ENCODE measurements around the gene JCAD. TPM values are rescaled to one million over a fixed set of nuclear protein-coding genes. Genes with fewer than 3 reads are reported as not detected.

The JCAD gene
- total RNA-seq, 1 donor from 2014 or later, result 0.78 TPM

DNA sequence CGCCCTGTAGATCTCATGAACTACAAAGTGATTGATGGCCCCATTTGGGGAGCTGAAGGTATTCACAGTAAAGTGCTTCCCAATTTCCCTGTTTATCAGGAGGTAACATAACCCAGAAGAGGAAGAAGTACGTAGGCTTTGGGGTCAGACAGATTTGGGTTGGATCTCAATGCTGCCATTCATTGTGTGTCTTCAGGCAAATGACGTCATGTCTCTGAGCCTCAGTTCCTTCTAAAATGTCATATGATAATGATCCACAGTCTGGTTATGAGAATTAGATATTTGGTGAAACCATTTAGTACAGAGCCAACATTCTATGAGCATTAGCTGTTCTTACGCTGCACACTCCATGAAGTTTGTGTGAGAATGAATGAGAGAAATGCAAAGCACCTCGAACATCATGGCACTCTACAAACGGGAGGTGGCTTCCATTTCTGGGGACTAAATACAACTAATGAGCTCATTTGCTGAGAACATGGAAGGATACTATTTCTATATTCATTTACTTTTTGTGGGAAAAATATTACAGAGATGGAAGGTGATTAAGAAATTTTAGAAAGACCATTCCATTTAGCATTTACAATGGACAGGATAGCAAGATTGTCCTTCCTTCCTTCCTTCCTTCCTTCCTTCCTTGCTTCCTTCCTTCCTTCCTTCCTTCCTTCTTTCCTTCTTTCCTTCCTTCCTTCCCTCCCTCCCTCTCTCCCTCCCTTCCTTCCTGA is 13.8 kb upstream of the JCAD start:
- intact Hi-C loops (cut with micrococcal nuclease), result no loop called here

DNA sequence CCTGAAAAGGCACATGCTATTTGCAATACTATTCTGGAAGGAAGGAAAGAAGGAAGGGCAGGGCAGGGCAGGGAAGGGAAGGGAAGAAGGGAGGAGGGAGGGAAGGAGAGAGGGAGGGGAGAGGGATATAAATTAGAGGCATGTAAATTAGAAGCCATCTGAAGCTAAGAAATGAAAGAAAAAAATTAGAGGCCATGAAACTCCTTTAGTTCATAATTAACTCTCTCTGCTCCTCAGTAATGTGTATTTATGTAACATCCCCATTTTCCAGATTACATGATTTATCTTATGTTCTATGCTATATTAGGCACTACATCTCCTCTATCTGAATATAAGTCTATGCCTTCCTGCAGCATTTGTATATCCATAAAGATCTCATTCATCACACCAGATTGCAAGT is 12.7 kb upstream of the JCAD start:
- intact Hi-C loops (cut with micrococcal nuclease), result no loop called here

DNA sequence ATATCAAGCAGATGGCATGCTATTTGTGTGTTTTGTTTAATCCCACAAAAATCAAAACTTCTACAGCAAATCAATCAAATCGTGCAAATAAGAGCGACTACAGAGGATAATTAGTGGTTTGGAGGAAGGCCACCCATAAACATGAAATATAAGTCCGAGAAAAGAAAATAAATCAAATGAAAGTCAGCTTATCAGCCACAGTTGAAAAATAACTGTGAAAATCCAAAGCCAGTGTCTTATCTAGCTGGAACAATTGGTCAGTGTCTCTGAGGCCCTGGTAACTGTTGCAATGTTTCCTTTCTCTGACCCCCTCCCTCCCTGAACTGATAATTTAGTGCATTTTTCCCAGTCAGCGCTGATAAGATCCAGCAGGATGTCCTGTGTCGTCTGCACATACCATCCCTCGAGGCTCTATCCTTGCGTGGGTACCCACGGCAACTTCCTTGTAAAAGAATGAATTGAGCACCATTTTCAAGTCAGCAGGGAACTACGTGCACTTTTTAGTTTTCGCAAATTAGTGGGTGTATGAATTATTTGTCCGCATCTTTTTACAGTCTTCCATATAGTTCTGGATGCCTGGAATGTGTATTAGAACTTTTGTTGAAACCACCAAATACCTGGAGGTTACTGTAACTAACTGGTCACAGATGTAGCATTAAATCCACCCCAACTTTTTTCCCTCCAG is 10.8 kb upstream of the JCAD start:
- intact Hi-C loops (cut with micrococcal nuclease), result no loop called here

DNA sequence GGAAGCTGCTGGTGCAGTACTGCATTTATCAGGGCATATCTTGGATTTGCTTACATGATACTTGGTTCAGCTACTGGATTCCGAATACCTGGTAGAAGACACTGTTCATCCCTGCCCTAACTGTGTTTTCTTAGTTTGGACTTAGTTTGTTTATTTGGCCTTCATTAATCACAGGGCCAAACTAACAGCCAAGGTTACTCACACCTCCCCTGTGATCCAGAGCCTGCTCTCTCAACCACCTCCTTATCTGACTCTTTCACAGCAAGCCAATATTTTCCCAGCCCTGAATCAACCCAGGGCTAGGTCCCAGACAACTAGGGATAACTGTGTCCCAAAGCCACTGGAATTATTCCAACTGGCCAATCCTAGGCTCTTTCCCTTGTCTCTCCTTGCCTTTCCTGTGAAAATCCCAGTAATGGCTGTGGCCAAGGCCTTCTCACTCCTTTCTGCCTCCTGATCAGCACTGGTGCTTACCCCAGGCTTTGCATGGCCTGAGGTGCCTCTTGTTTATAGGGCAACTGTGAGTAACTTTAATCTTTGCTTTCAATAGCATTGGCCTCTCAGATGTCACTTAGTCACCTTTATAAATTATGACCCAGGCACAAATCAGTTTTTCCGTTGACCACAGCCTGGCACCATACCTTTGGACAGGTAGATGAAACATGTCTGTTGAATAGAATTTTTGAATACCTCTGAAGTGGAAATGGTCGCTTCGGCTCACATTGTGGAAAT is 9.3 kb upstream of the JCAD start:
- intact Hi-C loops (cut with micrococcal nuclease), result no loop called here

DNA sequence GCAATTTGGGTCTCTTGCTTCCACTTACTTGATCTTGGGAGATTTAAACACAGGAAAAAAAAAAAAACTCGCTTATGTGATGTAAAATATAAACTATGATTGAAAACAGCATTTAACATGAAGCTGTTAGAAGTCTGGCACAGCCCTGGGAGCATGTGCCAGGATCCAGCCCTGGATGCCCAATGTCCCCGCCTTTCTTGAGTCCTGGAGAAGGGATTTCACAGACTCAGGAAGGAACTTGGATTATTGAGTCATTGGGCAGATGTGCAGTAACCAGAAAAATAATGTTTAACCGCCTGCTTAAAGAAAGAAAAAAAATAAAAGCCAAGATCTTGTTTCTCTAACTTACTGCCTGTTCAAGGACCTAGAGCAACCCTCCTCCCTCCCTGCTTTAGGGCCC is 3.7 kb upstream of the JCAD start:
- intact Hi-C loops (cut with micrococcal nuclease), result no loop called here

DNA sequence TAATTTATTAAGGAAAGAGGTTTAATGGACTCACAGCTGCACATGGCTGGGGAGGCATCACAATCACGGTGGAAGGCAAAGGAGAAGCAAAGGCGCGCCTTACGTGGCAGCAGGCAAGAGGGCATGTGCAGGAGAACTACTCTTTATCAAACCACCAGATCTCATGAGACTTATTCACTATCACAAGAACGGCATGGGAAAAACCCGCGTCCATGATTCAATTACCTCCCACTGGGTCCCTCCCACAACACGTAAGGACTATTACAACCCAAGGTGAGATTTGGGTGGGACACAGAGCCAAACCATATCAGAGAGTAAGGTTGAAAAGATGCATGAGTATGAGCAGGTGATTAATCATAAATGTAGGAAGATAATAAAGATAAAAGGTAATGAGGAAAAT is 3.2 kb upstream of the JCAD start:
- intact Hi-C loops (cut with micrococcal nuclease), result no loop called here

DNA sequence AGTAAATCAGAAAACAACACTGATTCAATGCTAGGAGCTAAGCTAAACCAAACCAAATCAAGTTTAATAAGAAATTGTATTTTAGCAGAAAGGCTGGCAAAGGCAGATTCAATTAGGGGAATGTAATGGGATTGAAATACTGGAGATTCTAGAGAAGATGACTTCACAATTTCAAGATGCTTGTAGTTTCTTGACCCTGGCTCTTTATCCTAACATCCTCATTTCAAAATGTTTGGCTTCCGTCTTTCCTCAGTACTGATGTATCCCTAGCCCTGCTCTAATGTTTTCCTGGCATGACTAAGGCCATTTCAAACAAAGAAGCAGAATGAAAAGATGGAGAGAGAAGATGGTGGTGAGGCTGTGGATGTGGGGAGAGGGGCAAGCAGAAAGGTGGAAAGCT is 2.7 kb upstream of the JCAD start:
- intact Hi-C loops (cut with micrococcal nuclease), result no loop called here

DNA sequence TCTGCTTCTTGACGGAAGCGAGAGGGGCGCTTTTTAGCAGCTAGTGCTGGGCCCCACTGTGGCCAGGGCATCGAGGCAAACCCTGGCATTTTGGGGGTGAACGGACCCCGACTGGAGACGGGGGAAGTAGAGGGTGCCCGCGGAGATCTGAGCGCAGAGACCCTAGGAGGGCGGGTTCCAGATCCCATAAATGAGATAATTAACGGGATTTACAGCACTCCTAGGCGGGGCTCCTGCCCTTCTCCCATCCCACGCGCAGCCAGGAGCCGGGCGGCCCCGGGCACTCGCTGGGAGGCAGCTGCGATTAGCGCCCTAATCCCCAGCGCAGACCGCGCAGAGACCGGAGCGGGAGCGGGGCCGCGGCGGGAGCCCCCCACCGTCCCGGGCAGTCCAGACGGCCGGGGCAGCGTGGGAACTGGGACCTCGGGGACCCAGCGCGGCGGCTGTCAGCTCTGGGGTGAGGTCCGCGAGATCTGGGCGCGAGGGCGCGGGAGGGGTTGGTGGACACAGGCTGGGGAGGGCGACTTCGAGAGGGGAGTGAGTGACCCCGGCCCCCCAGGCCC is 735 bp downstream of the JCAD start:
- intact Hi-C loops (cut with micrococcal nuclease), result loop anchor here (1.0 kb wide), 1 partner anchor 31 kb away; no protein-coding TSS in a partner anchor

DNA sequence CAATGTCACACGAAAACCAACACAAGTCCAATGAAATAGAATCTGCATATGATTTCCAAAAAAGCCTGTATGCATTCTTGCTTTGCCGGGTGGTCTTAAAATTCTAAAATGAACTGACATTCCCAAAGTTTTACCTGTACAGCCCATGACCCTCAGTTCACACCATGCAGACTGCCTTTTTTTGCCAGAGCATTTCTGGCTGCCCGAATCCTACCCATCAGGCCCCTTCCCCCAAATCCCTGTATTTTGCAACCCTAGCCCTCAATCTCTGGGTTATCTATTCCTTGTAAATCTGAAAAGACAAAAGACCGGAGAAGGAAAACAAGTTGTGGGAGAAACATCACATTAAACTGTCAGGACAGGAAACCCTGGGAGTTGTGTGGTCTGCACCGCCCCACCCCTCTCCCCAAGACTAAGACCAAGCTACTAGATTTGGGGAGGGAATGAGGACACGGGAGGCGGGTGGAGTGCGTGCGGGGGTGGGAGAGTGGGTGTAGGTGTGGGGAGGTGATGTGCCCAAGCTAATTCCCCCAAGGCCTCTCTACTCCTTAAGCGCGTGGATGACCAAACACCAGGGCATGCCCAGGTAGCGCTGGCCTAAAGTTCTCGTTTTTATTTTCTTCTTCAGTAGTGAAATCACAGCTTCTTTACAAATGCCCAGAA is 1.4 kb downstream of the JCAD start:
- intact Hi-C loops (cut with micrococcal nuclease), result loop anchor here (1.0 kb wide), 1 partner anchor 9 kb away; no protein-coding TSS in a partner anchor

DNA sequence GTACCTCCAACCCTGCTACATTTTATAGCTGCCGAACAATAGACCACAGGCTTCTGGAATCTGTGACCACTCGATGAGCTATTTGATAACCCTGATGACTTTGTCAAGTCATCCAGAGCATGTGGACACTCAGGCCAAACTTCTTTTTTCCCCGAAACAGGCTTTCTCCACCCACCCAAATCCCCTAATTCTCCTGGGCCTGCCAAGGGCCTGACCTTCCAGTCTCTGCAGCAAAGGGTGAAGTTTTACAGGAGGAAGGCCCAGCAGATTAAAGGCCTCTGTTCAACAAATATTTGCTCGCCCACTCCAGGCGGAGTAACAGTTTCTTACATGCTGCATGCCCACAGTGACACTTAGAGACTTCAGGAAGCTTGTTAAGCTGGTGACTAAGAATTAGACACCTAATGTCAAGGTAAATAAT is 2.0 kb downstream of the JCAD start:
- intact Hi-C loops (cut with micrococcal nuclease), result loop anchor here (1.0 kb wide), 1 partner anchor 8 kb away; no protein-coding TSS in a partner anchor

DNA sequence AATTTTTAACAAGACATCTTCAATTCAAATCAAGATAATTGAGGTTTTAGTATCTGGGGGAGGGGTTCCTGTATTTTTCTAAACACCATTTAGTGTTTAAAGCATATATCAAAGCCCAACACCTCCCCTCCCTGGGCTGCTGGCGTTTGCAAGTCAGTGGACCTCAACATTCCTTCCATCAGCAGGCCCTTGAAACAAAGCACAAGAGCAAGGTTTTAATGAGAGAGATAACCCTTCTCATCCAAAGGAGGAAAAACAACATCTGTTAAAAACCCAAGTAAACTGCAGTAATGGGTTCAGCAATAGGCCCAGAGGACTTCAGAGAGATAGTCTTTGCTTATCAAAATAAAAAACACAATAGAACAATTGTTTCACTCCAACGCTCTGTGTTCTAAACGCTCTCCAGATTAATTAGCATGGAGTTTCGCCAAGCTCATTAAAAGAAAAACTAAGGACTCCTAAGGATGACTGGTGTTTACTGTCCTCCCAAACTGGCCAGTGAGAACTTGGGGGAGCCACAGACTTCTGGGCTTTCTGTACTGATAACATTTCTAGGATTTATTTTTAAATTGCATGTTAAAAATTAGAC is 2.5 kb downstream of the JCAD start:
- intact Hi-C loops (cut with micrococcal nuclease), result loop anchor here (1.0 kb wide), 1 partner anchor 8 kb away; no protein-coding TSS in a partner anchor

DNA sequence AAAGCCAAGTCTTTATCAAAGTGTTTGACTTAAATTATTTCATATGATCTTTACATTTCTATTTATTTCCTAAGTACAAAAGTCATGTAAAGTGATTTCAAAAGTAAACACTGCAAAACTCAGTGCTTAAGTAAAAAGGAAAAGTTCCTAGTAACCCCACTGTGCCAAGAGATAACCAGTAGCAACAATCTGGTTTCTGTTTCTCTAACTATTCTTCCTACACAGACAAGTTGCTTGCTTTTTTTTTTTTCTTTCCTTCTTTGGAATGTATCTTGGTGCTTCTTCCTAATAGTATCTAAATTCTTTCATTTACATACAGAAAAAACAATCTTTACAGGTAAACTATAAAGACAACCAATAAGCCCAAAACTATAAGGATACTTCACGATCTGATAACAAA is 3.1 kb downstream of the JCAD start:
- intact Hi-C loops (cut with micrococcal nuclease), result no loop called here

DNA sequence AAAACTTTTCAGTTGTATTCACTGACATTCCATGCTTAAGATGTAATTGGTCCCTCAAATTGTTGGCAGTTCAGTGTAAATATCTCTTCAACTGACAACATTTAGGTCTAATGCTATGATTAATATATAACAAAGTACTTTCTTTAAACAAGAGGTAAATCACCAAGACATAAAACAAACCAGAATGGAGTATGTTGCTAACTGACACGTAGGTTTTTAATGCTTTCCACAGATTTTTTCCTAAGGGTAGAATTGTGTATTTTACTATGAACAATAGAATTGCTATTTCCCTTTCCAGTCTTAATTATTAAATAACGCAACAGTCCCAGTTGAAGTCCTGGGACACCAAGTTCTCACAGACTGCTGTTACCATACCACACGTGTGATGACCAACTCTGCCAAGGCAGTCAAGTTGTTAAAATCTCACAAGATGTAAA is 4.1 kb downstream of the JCAD start:
- intact Hi-C loops (cut with micrococcal nuclease), result no loop called here

DNA sequence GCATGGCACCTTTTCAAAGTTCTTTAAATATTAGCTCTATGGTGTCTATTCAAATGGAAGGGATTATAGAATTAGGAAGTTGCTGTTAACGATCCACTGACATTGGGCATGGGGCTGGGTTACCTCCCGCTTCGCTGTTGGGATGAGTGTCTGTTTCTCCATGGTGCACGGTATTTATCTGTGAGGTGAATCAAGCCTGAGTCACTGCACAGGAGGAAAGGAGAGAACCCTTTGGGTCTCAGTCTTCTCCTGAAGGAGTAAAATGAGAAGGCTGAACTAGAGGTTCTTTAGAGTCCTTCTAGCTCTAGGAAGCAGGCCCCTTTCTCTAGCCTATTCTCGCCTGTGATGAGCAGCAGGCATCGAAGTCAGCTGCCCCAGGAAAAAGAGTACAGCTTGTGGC is 7.3 kb downstream of the JCAD start:
- intact Hi-C loops (cut with micrococcal nuclease), result no loop called here

DNA sequence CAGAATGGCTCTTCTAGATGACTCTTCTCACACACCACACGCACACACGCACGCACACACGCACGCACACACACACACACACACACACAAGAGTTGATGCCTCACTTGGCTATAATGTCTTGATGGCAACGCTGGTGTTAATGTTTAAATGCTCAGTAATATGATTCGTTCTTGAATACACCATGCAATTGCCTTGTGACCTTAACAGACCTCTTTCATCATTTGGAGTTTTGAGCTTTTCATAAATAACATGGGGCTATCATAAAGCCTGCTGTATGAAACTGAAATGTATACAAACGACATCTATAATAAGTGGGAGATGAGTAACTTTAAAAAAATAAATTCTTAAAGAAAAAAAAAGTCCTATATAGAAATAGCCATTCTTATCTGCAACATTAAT is 8.2 kb downstream of the JCAD start:
- intact Hi-C loops (cut with micrococcal nuclease), result no loop called here

DNA sequence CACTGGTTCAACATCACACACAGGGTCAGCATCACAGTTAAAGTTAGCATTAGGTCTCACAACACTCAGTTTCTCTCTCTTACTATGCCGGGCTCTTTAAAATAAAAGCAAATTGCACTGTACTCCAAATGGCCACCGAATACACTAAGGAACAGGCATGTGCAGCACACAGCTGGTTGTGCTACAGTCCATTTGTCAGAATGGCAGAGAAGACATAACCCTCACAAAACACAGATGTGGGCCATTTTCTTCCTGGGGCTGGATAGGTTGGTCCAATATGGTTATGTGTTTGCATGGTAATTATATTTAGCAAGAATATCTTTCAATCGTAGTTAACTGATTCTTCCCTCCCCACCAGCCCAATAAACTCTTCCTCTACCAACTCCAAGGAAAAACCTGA is 9.0 kb downstream of the JCAD start:
- intact Hi-C loops (cut with micrococcal nuclease), result no loop called here

DNA sequence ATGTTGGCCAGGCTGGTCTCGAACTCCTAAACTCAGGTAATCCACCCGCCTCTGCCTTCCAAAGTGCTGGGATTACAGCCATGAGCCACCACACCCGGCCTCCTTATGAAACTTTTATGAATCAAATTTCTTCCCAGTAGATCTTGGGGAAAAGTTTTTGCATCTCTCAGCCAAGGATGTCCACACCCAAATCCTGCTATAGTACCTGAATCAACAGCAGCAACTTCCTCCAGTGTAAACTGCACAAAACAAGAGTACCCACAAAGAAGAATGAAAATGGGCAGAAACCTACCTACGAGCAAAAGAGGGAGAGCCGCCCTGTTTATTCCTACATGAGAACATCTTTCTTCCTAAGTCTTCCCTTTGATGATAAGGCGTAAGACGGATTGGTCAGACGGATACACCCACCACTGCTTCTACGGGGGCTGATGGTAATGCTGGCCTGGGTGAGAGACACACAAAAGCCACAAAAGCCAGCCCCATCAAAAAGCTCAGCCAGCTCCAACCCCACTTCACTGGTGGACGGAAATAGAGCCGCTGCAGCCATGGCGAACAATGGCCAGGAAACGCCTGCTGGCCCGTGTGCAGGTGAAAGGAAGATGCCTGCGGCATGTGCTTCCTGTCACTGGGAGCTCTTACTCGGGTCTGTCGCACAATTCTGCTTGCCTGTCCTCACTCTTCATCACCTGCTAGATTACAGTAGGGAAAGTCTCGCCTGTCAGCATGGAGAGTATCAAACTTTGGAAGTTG is 10.4 kb downstream of the JCAD start:
- intact Hi-C loops (cut with micrococcal nuclease), result loop anchor here (1.0 kb wide), 3 partner anchors 8 to 51 kb away; no protein-coding TSS in a partner anchor

DNA sequence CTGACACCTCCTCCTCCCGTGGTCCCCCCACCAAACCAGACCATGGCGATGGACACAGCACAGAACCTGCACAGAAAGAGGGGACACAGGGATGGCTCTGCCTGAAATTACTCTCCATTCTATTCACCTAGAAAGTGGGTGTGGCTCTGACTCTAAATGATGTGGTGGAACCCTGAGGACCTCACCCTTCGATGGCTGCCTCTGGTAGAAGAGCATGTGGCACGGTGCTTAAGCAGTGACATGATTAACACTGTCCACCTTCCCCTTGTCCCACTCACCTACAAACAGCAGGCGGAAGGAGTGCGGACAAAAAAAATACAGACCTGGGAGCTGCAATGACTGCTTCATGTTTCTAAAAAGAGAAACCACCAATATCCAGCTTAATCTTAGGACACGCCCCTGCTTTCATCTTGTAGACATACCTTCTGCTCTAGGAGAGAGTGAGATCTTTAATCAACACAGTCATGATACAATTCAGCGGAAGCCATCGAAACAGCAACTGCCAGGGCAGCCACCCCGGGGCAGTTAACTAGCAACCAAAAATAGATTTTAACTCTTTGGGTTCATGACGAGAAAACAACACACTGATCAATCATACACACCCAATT is 11.4 kb downstream of the JCAD start:
- intact Hi-C loops (cut with micrococcal nuclease), result loop anchor here (1.0 kb wide), 2 partner anchors 21 to 50 kb away; no protein-coding TSS in a partner anchor

DNA sequence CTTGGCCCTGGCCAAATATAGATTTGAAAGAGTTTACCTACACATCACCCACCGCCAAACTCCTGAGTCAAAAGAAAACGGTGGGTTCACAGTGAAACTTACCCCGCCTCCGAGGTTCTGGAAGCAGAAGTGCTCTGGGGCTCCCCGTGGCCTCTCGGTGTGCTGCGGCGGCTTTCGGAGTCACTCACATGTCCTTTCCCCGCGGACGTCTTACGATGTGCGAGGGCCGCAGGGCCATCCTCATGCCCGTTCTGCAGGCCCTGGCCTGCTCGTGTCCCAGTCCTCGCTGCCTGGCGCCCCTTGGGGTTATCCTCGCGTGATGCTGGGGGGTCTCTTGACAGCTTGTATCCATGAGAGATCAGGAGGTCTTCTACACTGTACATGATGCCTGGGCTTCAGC is 12.0 kb downstream of the JCAD start:
- intact Hi-C loops (cut with micrococcal nuclease), result no loop called here

Data from T-helper 1 cell treated with Interleukin-12 subunit alpha and Interleukin-12 subunit beta and Interleukin-4 antibody, amounts not matched to agents 30 ng/mL and 1 ng/mL, for 36 hours (primary cell).